CD4-positive, alpha-beta T cell (primary cell): ENCODE measurements around the gene IFTAP. TPM values are rescaled to one million over a fixed set of nuclear protein-coding genes. Genes with fewer than 3 reads are reported as not detected.

Experiments used
- ATAC-seq: fragments of 200-7000 bp; cut with Tn5 transposase; one replicate; pipeline ENCODE4 v1.10.0; 2022; ENCODE audit warnings: mild to moderate bottlenecking; ENCODE audit not compliant: poor library complexity
- CTCF ChIA-PET: fragments of 350-600 bp; sonication (Branson Sonifier 250); formaldehyde crosslinking; loops from one replicate; lab custom pipeline; 2021; ENCODE audit warnings: antibody characterized with exemption, inconsistent platforms; lab: Charles Lee
- POLR2A ChIA-PET: fragments of 350-600 bp; sonication (Branson Sonifier 250); formaldehyde crosslinking; loops from one replicate; lab custom pipeline; 2021; ENCODE audit warnings: antibody characterized with exemption, inconsistent platforms; lab: Charles Lee
- DNase-seq, 14 experiments: peaks; one replicate each; pipeline ENCODE4 v3.0.0-alpha.2; 2013 to 2020; ENCODE audit warnings: mixed read lengths in 2 of 14
- H3K27ac ChIP-seq, 2 donors: one replicate each; pipeline versions ENCODE4 v1.5.1 to v1.7.0; 2013; ENCODE audit warnings: low read length in 2 of 2, low read depth in 1 of 2, mild to moderate bottlenecking in 1 of 2
- H3K27me3 ChIP-seq, 2 experiments: 1 replicate in 1 of 2; 2 replicates in 1 of 2; pipeline versions ENCODE4 v1.6.1 to v1.7.0; 2013; ENCODE audit warnings: low read length in 2 of 2, control low read depth in 1 of 2, mild to moderate bottlenecking in 1 of 2, moderate library complexity in 1 of 2; ENCODE audit not compliant: insufficient read depth in 2 of 2, control insufficient read depth in 1 of 2
- H3K36me3 ChIP-seq: one replicate; pipeline ENCODE4 v1.6.1; 2013; ENCODE audit warnings: low read length, control low read depth; ENCODE audit not compliant: insufficient read depth
- H3K4me1 ChIP-seq: one replicate; pipeline ENCODE4 v1.6.1; 2013; ENCODE audit warnings: low read length, control low read depth; ENCODE audit not compliant: insufficient read depth
- H3K4me3 ChIP-seq: one replicate; pipeline ENCODE4 v1.5.1; 2013; ENCODE audit warnings: mild to moderate bottlenecking, low read length, moderate library complexity
- H3K9me3 ChIP-seq, 2 experiments: 1 replicate in 1 of 2; 2 replicates in 1 of 2; pipeline versions ENCODE4 v1.6.1 to v1.7.0; 2013; ENCODE audit warnings: low read length in 2 of 2, mild to moderate bottlenecking in 2 of 2, control low read depth in 1 of 2, moderate library complexity in 1 of 2; ENCODE audit not compliant: control insufficient read depth in 1 of 2, insufficient read depth in 1 of 2
- H3K27ac Mint-ChIP-seq: one replicate; pipeline ENCODE4 v1.8.0; 2020; ENCODE audit warnings: mixed read lengths
- H3K27me3 Mint-ChIP-seq: one replicate; pipeline ENCODE4 v1.8.0; 2021; ENCODE audit warnings: mixed read lengths
- H3K36me3 Mint-ChIP-seq: one replicate; pipeline ENCODE4 v1.8.0; 2021; ENCODE audit warnings: low read depth, mixed read lengths
- H3K4me1 Mint-ChIP-seq: one replicate; pipeline ENCODE4 v1.8.0; 2021; ENCODE audit warnings: low read depth, mixed read lengths
- H3K4me3 Mint-ChIP-seq: one replicate; pipeline ENCODE4 v1.8.0; 2020; ENCODE audit warnings: mild to moderate bottlenecking, mixed read lengths
- H3K9me3 Mint-ChIP-seq: one replicate; pipeline ENCODE4 v1.8.0; 2020; ENCODE audit warnings: mixed read lengths
- CTCF ChIP-seq: fragments of 200-600 bp; IDR thresholded peaks from one replicate; pipeline ENCODE4 v1.8.0; 2022; ENCODE audit warnings: antibody characterized with exemption, mild to moderate bottlenecking
- intact Hi-C, 2 experiments: fragments of 100-400 bp; cut with DNase I in 1 of 2; cut with micrococcal nuclease in 1 of 2; formaldehyde crosslinking; loops; one replicate each; pipeline versions ENCODE4 v1.15.1 to v1.9.0; 2023 to 2025; cut with DNase I, micrococcal nuclease
- total RNA-seq, 174 experiments: library from RNA in 2 of 174; stranded (reverse) in 2 of 174; gene quantifications; one replicate each; pipeline ENCODE4 v1.2.3 and lab custom pipeline; 2021 to 2026

The IFTAP gene
- total RNA-seq, 2 experiments from 2014 or later: 1.7 to 1.9 TPM

GRCh38 chr11:36688571-36689291, 94.4 kb downstream of the IFTAP start:
- Mint-ChIP-seq H3K4me3 (no peak overlapping the region), H3K9me3 (no peaks in the 10 kb centered on the region), H3K27me3 (peaks cover 79% of the 10 kb centered on the region), H3K4me1 (peaks cover 18% of the 10 kb centered on the region), H3K27ac (no peak overlapping the region), H3K36me3 (no peaks in the 10 kb centered on the region)
- H3K4me3 ChIP-seq: no peak overlapping the region
- CTCF ChIA-PET: no interaction called here
- intact Hi-C loops: no loop called here
- H3K4me1 ChIP-seq: peaks cover 6% of the 10 kb centered on the region
- no peaks in the 10 kb centered on the region for H3K36me3 ChIP-seq
- POLR2A ChIA-PET: no interaction called here
- peaks cover 15 to 18% of the 10 kb centered on the region in 2 experiments for H3K27me3 ChIP-seq
- no peak for ATAC-seq
- H3K27ac ChIP-seq: no peak overlapping the region
- TF ChIP-seq CTCF: no peak
- no peak for DNase-seq
- peaks cover 0 to 3% of the 10 kb centered on the region in 2 experiments for H3K9me3 ChIP-seq

- peaks cover 15 to 18% of the 10 kb centered on the region in 2 experiments for H3K27me3 ChIP-seq
- intact Hi-C loops: no loop called here
- no peak overlapping the region for H3K27ac ChIP-seq
- POLR2A ChIA-PET: no interaction called here
- CTCF ChIA-PET: no interaction called here
- peaks cover 6% of the 10 kb centered on the region for H3K4me1 ChIP-seq
- H3K4me1 Mint-ChIP-seq: peaks cover 15% of the 10 kb centered on the region
- H3K36me3 Mint-ChIP-seq: no peaks in the 10 kb centered on the region
- H3K4me3 Mint-ChIP-seq: no peak overlapping the region
- ATAC-seq (no peak), DNase-seq (no peak)
- no peaks in the 10 kb centered on the region for H3K9me3 Mint-ChIP-seq
- TF ChIP-seq CTCF: no peak
- H3K9me3 ChIP-seq: peaks cover 0 to 3% of the 10 kb centered on the region in 2 experiments
- no peaks in the 10 kb centered on the region for H3K36me3 ChIP-seq
- H3K27ac Mint-ChIP-seq: no peak overlapping the region
- H3K4me3 ChIP-seq: no peak overlapping the region
- peaks cover 74% of the 10 kb centered on the region for H3K27me3 Mint-ChIP-seq
Observed at GRCh38 chr11:36689442-36689841, 95.1 kb downstream of the IFTAP start.

GRCh38 chr11:36692704-36693103, 98.4 kb downstream of the IFTAP start:
- CTCF ChIA-PET: no interaction called here
- no peak for ATAC-seq
- Mint-ChIP-seq H3K4me3 (no peak overlapping the region), H3K27ac (no peak overlapping the region), H3K9me3 (no peaks in the 10 kb centered on the region), H3K36me3 (no peaks in the 10 kb centered on the region), H3K27me3 (peaks cover 82% of the 10 kb centered on the region), H3K4me1 (no peaks in the 10 kb centered on the region)
- peaks cover 8 to 11% of the 10 kb centered on the region in 2 experiments for H3K27me3 ChIP-seq
- POLR2A ChIA-PET: no interaction called here
- no peak overlapping the region for H3K27ac ChIP-seq
- no peaks in the 10 kb centered on the region for H3K36me3 ChIP-seq
- no peak for DNase-seq
- TF ChIP-seq CTCF: no peak
- H3K9me3 ChIP-seq: no peaks in the 10 kb centered on the region
- no peaks in the 10 kb centered on the region for H3K4me1 ChIP-seq
- H3K4me3 ChIP-seq: no peak overlapping the region
- intact Hi-C loops: no loop called here
